ENCODE results near the gene SPON1.

SPON1 gene

GRCh38 chr11:13944016-13944415, 18.5 kb upstream of the SPON1 start:
- 67 to 97% methylated on average over 1 to 3 of the region's 3 CpGs for WGBS, 2 experiments (ENCODE audit: insufficient coverage in 2 of 2)
- H3K27ac ChIP-seq (ENCODE audit: low read depth, low read length, severe bottlenecking): no peak overlapping the region

DNA sequence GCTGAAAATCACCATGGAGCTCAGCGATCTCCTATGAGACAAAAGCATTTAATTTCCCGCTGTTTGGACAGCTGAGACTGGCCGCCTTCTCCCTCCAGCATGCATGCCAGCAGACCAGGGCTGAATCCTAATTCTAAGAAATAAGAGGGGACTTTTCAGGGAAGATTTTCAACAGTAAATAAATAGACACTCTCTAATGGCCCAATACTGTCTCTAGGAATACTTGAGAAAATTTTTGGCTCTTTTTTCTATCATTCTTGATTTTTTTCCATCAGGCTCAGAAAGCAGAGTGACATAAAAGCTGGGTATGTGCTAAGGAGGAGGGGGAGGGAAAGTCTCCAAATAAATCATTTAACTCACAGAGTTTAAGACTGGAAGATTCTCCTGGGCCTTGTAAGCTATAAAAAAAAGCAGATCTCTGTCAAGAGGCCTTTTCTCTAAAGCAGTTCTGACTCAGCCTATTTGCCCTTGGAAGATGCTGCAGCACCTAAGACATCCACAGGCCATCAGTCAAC, 17.6 kb upstream of the SPON1 start:
- Histone ChIP-seq H3K4me1 (ENCODE audit: control insufficient read depth, insufficient read depth, low read length, poor library complexity, severe bottlenecking) (peaks cover 22% of the 10 kb centered on the region), H3K36me3 (ENCODE audit: control insufficient read depth, insufficient read depth, low read length) (no peaks in the 10 kb centered on the region), H3K4me3 (ENCODE audit: extremely low read depth, insufficient read depth, low read length, poor library complexity, severe bottlenecking) (no peak overlapping the region), H3K9me3 (ENCODE audit: control insufficient read depth, low read length) (no peaks in the 10 kb centered on the region), H3K27ac (ENCODE audit: low read depth, low read length, severe bottlenecking) (no peak overlapping the region)
- WGBS, 2 experiments (ENCODE audit: insufficient coverage in 2 of 2): 100% methylated on average over 2 of the region's 3 CpGs; no CpG with 5 or more reads in 1 of the 2 experiments

More at GRCh38 chr11:13944016-13944415, 18.5 kb upstream of the SPON1 start:
- peaks cover 6% of the 10 kb centered on the region for H3K9me3 ChIP-seq (ENCODE audit: control insufficient read depth, low read length)
- H3K4me3 ChIP-seq (ENCODE audit: extremely low read depth, insufficient read depth, low read length, poor library complexity, severe bottlenecking): no peak overlapping the region
- H3K4me1 ChIP-seq (ENCODE audit: control insufficient read depth, insufficient read depth, low read length, poor library complexity, severe bottlenecking): peaks cover 22% of the 10 kb centered on the region
- no peaks in the 10 kb centered on the region for H3K36me3 ChIP-seq (ENCODE audit: control insufficient read depth, insufficient read depth, low read length)

- no peaks in the 10 kb centered on the region for H3K36me3 ChIP-seq (ENCODE audit: control insufficient read depth, insufficient read depth, low read length)
- peaks cover 13% of the 10 kb centered on the region for H3K4me1 ChIP-seq (ENCODE audit: control insufficient read depth, insufficient read depth, low read length, poor library complexity, severe bottlenecking)
- no peak overlapping the region for H3K27ac ChIP-seq (ENCODE audit: low read depth, low read length, severe bottlenecking)
- H3K9me3 ChIP-seq (ENCODE audit: control insufficient read depth, low read length): no peaks in the 10 kb centered on the region
- H3K4me3 ChIP-seq (ENCODE audit: extremely low read depth, insufficient read depth, low read length, poor library complexity, severe bottlenecking): no peak overlapping the region
These were observed 15.1 kb upstream of the SPON1 start for GRCh38 chr11:13947379-13947778.

- WGBS, 2 experiments (ENCODE audit: insufficient coverage in 2 of 2): no CpG with 5 or more reads among the region's 2 CpGs
- Histone ChIP-seq H3K9me3 (ENCODE audit: control insufficient read depth, low read length) (no peaks in the 10 kb centered on the region), H3K27ac (ENCODE audit: low read depth, low read length, severe bottlenecking) (no peak overlapping the region), H3K4me1 (ENCODE audit: control insufficient read depth, insufficient read depth, low read length, poor library complexity, severe bottlenecking) (no peaks in the 10 kb centered on the region), H3K4me3 (ENCODE audit: extremely low read depth, insufficient read depth, low read length, poor library complexity, severe bottlenecking) (no peak overlapping the region), H3K36me3 (ENCODE audit: control insufficient read depth, insufficient read depth, low read length) (no peaks in the 10 kb centered on the region)
These were observed 12.6 kb upstream of the SPON1 start for GRCh38 chr11:13949876-13950275.

GRCh38 chr11:13952221-13952620, 10.3 kb upstream of the SPON1 start:
- no peaks in the 10 kb centered on the region for H3K9me3 ChIP-seq (ENCODE audit: control insufficient read depth, low read length)
- no peaks in the 10 kb centered on the region for H3K36me3 ChIP-seq (ENCODE audit: control insufficient read depth, insufficient read depth, low read length)
- no peak overlapping the region for H3K27ac ChIP-seq (ENCODE audit: low read depth, low read length, severe bottlenecking)
- H3K4me1 ChIP-seq (ENCODE audit: control insufficient read depth, insufficient read depth, low read length, poor library complexity, severe bottlenecking): no peaks in the 10 kb centered on the region
- no CpG with 5 or more reads among the region's 1 CpG for WGBS, 2 experiments (ENCODE audit: insufficient coverage in 2 of 2)
- no peak overlapping the region for H3K4me3 ChIP-seq (ENCODE audit: extremely low read depth, insufficient read depth, low read length, poor library complexity, severe bottlenecking)

GRCh38 chr11:13952668-13953067, 9.9 kb upstream of the SPON1 start:
- Histone ChIP-seq H3K4me3 (ENCODE audit: extremely low read depth, insufficient read depth, low read length, poor library complexity, severe bottlenecking) (no peak overlapping the region), H3K9me3 (ENCODE audit: control insufficient read depth, low read length) (no peaks in the 10 kb centered on the region), H3K36me3 (ENCODE audit: control insufficient read depth, insufficient read depth, low read length) (no peaks in the 10 kb centered on the region), H3K27ac (ENCODE audit: low read depth, low read length, severe bottlenecking) (no peak overlapping the region), H3K4me1 (ENCODE audit: control insufficient read depth, insufficient read depth, low read length, poor library complexity, severe bottlenecking) (no peaks in the 10 kb centered on the region)
- 83 to 96% methylated on average over 1 to 2 of the region's 4 CpGs for WGBS, 2 experiments (ENCODE audit: insufficient coverage in 2 of 2)

DNA sequence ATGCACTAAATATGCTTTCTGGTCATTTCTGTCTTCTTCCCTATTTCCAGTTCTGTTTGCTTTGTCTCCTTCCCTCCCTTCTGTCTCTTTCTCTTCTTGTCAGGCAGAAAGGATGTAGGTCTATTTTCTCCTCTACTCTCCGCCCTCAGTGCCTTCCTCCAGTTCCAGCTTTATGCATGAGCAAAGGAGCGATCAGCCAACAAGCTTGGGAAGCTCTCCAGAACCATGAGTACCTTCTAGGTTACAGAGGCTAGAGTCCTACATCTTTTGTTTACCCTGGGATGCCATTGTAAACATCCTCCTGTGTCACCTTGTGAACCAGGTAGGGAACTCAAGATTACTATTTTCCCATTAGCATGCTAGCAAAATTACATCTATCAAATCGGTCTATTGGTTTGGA, 7.9 kb upstream of the SPON1 start:
- Histone ChIP-seq H3K9me3 (ENCODE audit: control insufficient read depth, low read length) (no peaks in the 10 kb centered on the region), H3K36me3 (ENCODE audit: control insufficient read depth, insufficient read depth, low read length) (no peaks in the 10 kb centered on the region), H3K27ac (ENCODE audit: low read depth, low read length, severe bottlenecking) (no peak overlapping the region), H3K4me1 (ENCODE audit: control insufficient read depth, insufficient read depth, low read length, poor library complexity, severe bottlenecking) (peaks cover 5% of the 10 kb centered on the region), H3K4me3 (ENCODE audit: extremely low read depth, insufficient read depth, low read length, poor library complexity, severe bottlenecking) (no peak overlapping the region)
- WGBS, 2 experiments (ENCODE audit: insufficient coverage in 2 of 2): 83 to 100% methylated on average over 1 to 3 of the region's 3 CpGs

DNA sequence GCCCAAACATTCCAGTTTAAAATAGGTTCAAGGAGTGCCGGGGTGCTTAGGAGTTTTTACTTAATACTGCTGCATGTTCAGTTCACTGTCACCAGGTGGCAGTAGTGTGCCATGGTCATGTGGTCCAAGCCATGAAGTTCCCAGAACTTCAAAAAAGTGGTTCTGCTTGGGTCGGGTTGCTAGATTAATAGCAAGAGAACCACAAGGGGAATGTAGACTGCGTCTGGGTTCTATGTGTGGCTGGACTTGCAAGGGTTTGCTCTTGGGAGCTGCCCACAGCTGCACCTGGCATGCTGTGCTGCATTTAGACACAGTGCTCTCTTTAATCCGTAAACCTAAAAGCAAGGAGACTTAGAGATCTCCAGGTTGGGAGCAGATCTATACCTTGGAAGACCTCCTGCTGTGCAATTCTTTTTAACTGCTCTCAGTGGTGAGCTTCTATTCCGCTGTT, 6.5 kb upstream of the SPON1 start:
- WGBS, 2 experiments (ENCODE audit: insufficient coverage in 2 of 2): 58 to 71% methylated on average over 3 to 4 of the region's 5 CpGs
- Histone ChIP-seq H3K27ac (ENCODE audit: low read depth, low read length, severe bottlenecking) (no peak overlapping the region), H3K4me1 (ENCODE audit: control insufficient read depth, insufficient read depth, low read length, poor library complexity, severe bottlenecking) (peaks cover 5% of the 10 kb centered on the region), H3K4me3 (ENCODE audit: extremely low read depth, insufficient read depth, low read length, poor library complexity, severe bottlenecking) (no peak overlapping the region), H3K9me3 (ENCODE audit: control insufficient read depth, low read length) (no peaks in the 10 kb centered on the region), H3K36me3 (ENCODE audit: control insufficient read depth, insufficient read depth, low read length) (no peaks in the 10 kb centered on the region)

GRCh38 chr11:13956988-13957387, 5.5 kb upstream of the SPON1 start:
- 80 to 100% methylated on average over 1 of the region's 1 CpG for WGBS, 2 experiments (ENCODE audit: insufficient coverage in 2 of 2)
- no peak overlapping the region for H3K27ac ChIP-seq (ENCODE audit: low read depth, low read length, severe bottlenecking)

DNA sequence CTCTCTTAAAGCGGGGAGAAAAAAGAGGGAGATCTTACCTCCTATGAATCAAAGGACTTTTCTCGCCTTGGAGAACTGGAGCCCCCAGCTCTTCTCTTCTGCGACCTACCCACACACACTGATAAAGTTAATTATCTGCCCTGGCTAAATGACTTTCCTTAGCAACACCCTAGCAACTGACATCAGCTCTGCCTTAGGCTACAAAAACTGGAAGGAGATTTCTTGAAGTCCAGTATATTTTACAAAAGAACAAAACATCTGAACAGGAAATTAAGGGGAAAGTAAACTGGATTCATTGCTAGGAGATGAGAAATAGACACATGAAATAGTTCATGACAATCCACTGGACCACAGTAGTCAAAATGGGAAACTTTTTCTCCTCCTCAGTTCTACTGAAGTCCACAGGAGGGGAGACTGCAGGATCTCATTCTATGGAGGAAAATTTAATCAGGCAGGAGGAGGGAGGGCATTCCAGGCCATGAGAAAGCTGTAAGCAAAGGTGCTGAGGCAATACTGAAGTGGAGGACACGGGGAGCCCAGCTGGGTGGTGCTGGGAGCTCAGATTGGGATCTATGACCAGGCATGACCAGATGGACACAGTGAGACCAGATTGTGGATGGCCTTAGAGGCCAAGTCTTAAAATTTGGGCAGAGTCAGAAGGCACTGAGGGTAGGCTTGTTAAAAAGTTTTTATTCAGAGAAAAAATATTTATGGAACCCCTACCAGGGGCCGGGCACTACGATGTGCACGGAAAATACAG, 3.7 kb upstream of the SPON1 start:
- peaks cover 14% of the 10 kb centered on the region for H3K4me1 ChIP-seq (ENCODE audit: control insufficient read depth, insufficient read depth, low read length, poor library complexity, severe bottlenecking)
- no peak overlapping the region for H3K4me3 ChIP-seq (ENCODE audit: extremely low read depth, insufficient read depth, low read length, poor library complexity, severe bottlenecking)
- 73 to 90% methylated on average over 2 of the region's 7 CpGs for WGBS, 2 experiments (ENCODE audit: insufficient coverage in 2 of 2)
- H3K36me3 ChIP-seq (ENCODE audit: control insufficient read depth, insufficient read depth, low read length): no peaks in the 10 kb centered on the region
- no peaks in the 10 kb centered on the region for H3K9me3 ChIP-seq (ENCODE audit: control insufficient read depth, low read length)
- H3K27ac ChIP-seq (ENCODE audit: low read depth, low read length, severe bottlenecking): peak overlapping the region; percentile 30

More at GRCh38 chr11:13956988-13957387, 5.5 kb upstream of the SPON1 start:
- H3K4me1 ChIP-seq (ENCODE audit: control insufficient read depth, insufficient read depth, low read length, poor library complexity, severe bottlenecking): peaks cover 11% of the 10 kb centered on the region
- no peaks in the 10 kb centered on the region for H3K9me3 ChIP-seq (ENCODE audit: control insufficient read depth, low read length)
- H3K36me3 ChIP-seq (ENCODE audit: control insufficient read depth, insufficient read depth, low read length): no peaks in the 10 kb centered on the region
- no peak overlapping the region for H3K4me3 ChIP-seq (ENCODE audit: extremely low read depth, insufficient read depth, low read length, poor library complexity, severe bottlenecking)

GRCh38 chr11:13962198-13962561, 343 bp upstream of the SPON1 start:
- H3K4me1 ChIP-seq (ENCODE audit: control insufficient read depth, insufficient read depth, low read length, poor library complexity, severe bottlenecking): peaks cover 24% of the 10 kb centered on the region
- H3K36me3 ChIP-seq (ENCODE audit: control insufficient read depth, insufficient read depth, low read length): no peaks in the 10 kb centered on the region
- peak overlapping the region; percentile 41 for H3K4me3 ChIP-seq (ENCODE audit: extremely low read depth, insufficient read depth, low read length, poor library complexity, severe bottlenecking)
- no peaks in the 10 kb centered on the region for H3K9me3 ChIP-seq (ENCODE audit: control insufficient read depth, low read length)
- no peak overlapping the region for H3K27ac ChIP-seq (ENCODE audit: low read depth, low read length, severe bottlenecking)
- WGBS, 2 experiments (ENCODE audit: insufficient coverage in 2 of 2): 29 to 34% methylated on average over 15 to 16 of the region's 16 CpGs
